GM23338 (cell line): ENCODE data around the gene SMYD1.

ENCODE experiments used
- POLR2AphosphoS5 ChIP-seq: IDR thresholded peaks from 2 replicates; pipeline ENCODE4 v1.6.1; 2016; ENCODE audit warnings: antibody characterized with exemption, low read depth
- REST ChIP-seq: IDR thresholded peaks from one replicate; pipeline ENCODE4 v1.6.1; 2018; ENCODE audit warnings: antibody characterized with exemption; ENCODE audit not compliant: unreplicated experiment
- TF ChIP-seq, protein P1 (sequence below), 2 experiments: fragments of 200-600 bp in 1 of 2; sonication (generic) in 1 of 2; conservative IDR thresholded peaks; 2 replicates each; pipeline versions ENCODE4 v1.5.1 to v1.6.1; 2016 to 2017; ENCODE audit warnings: antibody characterized with exemption in 2 of 2, low read depth in 2 of 2, mild to moderate bottlenecking in 2 of 2, moderate library complexity in 1 of 2

- TF ChIP-seq REST: no peak
- TF ChIP-seq, protein P1, sequence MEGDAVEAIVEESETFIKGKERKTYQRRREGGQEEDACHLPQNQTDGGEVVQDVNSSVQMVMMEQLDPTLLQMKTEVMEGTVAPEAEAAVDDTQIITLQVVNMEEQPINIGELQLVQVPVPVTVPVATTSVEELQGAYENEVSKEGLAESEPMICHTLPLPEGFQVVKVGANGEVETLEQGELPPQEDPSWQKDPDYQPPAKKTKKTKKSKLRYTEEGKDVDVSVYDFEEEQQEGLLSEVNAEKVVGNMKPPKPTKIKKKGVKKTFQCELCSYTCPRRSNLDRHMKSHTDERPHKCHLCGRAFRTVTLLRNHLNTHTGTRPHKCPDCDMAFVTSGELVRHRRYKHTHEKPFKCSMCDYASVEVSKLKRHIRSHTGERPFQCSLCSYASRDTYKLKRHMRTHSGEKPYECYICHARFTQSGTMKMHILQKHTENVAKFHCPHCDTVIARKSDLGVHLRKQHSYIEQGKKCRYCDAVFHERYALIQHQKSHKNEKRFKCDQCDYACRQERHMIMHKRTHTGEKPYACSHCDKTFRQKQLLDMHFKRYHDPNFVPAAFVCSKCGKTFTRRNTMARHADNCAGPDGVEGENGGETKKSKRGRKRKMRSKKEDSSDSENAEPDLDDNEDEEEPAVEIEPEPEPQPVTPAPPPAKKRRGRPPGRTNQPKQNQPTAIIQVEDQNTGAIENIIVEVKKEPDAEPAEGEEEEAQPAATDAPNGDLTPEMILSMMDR (conservative IDR thresholded peaks at IDR 0.05; ENCODE audit: low read depth in 2 of 2): no peak
- TF ChIP-seq POLR2AphosphoS5: no peak
Observed at GRCh38 chr2:88087763-88088162, 20.1 kb downstream of the SMYD1 start.
